PC-9 (cell line): ENCODE results near the gene SPATS2L. TPM values are rescaled to one million over a fixed set of nuclear protein-coding genes. Genes with fewer than 3 reads are reported as not detected.

Source experiments
- BruUV-seq: library from RNA; stranded (reverse); fragments of 400-500 nt; replicated peaks from 2 replicates; lab custom pipeline; 2021; lab: Mats Ljungman, UMichigan
- CTCF ChIA-PET: fragments of 300-600 bp; sonication (Branson Sonifier 250); formaldehyde crosslinking; loops from one replicate; lab custom pipeline; 2022; ENCODE audit warnings: antibody characterized with exemption; lab: Charles Lee
- POLR2A ChIA-PET: fragments of 300-600 bp; sonication (Branson Sonifier 250); formaldehyde crosslinking; loops from one replicate; lab custom pipeline; 2022; ENCODE audit warnings: antibody characterized with exemption; ENCODE audit not compliant: unreplicated experiment; lab: Charles Lee
- DNase-seq, 2 experiments: peaks; one replicate each; pipeline versions ENCODE4 v3.0.0 to v3.0.0-alpha.2; 2015 to 2022; ENCODE audit warnings: mixed read lengths in 1 of 2
- H2AFZ ChIP-seq: fragments of 200-600 bp; sonication (generic); 2 replicates; pipeline ENCODE4 v1.8.1; 2017; ENCODE audit warnings: antibody characterized with exemption
- H3F3A ChIP-seq: fragments of 200-600 bp; sonication (generic); 2 replicates; pipeline ENCODE4 v1.8.1; 2017; ENCODE audit warnings: antibody characterized with exemption, mild to moderate bottlenecking, low read depth; ENCODE audit not compliant: insufficient read depth
- H3K27ac ChIP-seq: fragments of 200-600 bp; sonication (generic); 2 replicates; pipeline ENCODE4 v1.6.1; 2016; ENCODE audit warnings: mixed run types
- H3K27me3 ChIP-seq: fragments of 200-600 bp; sonication (generic); 2 replicates; pipeline ENCODE4 v1.6.1; 2016; ENCODE audit warnings: low read depth, mixed run types; ENCODE audit not compliant: insufficient read depth
- H3K36me3 ChIP-seq: fragments of 200-600 bp; sonication (generic); 2 replicates; pipeline ENCODE4 v1.6.1; 2016; ENCODE audit warnings: low read depth, mixed run types
- H3K4me1 ChIP-seq: fragments of 200-600 bp; sonication (generic); replicated peaks from 2 replicates; pipeline ENCODE4 v1.6.1; 2016; ENCODE audit warnings: mixed run types; ENCODE audit not compliant: insufficient read depth
- H3K4me2 ChIP-seq: fragments of 200-600 bp; sonication (generic); 2 replicates; pipeline ENCODE4 v1.6.1; 2017; ENCODE audit warnings: mixed run types
- H3K4me3 ChIP-seq: fragments of 200-600 bp; sonication (generic); 2 replicates; pipeline ENCODE4 v1.6.1; 2016; ENCODE audit warnings: mixed run types
- H3K79me2 ChIP-seq: fragments of 200-600 bp; sonication (generic); 2 replicates; pipeline ENCODE4 v1.6.1; 2017; ENCODE audit warnings: low read depth, mixed run types
- H3K9me2 ChIP-seq: fragments of 200-600 bp; sonication (generic); 2 replicates; pipeline ENCODE4 v1.8.1; 2017; ENCODE audit warnings: mild to moderate bottlenecking; ENCODE audit not compliant: insufficient read depth
- H3K9me3 ChIP-seq: fragments of 200-600 bp; sonication (generic); 2 replicates; pipeline ENCODE4 v1.8.1; 2016; ENCODE audit warnings: low read depth; ENCODE audit not compliant: insufficient read depth
- H4K20me1 ChIP-seq: fragments of 200-600 bp; sonication (generic); 2 replicates; pipeline ENCODE4 v1.8.1; 2017; ENCODE audit not compliant: insufficient read depth
- CTCF ChIP-seq: fragments of 200-600 bp; sonication (generic); conservative IDR thresholded peaks from 2 replicates; pipeline ENCODE4 v1.6.1; 2017; ENCODE audit warnings: mixed run types, antibody characterized with exemption, mild to moderate bottlenecking, moderate library complexity
- EZH2 ChIP-seq: fragments of 200-600 bp; sonication (generic); IDR thresholded peaks from 2 replicates; pipeline ENCODE4 v1.8.0; 2017; ENCODE audit warnings: antibody characterized with exemption, low read depth
- intact Hi-C: fragments of 100-400 bp; cut with micrococcal nuclease; formaldehyde crosslinking; loops from one replicate; pipeline ENCODE4 v1.10.0; 2022; ENCODE audit not compliant: unreplicated experiment
- total RNA-seq: library from RNA; stranded (reverse); gene quantifications from 2 replicates; pipeline ENCODE4 v1.2.3, GENCODE V29; 2021

Gene SPATS2L
- total RNA-seq, 1 experiment from 2014 or later = 199 TPM

- POLR2A ChIA-PET = no interaction called here
- H3K27ac ChIP-seq = no peak overlapping the region
- no peaks in the 10 kb centered on the region for H3K4me1 ChIP-seq
- no peaks in the 10 kb centered on the region for H3K79me2 ChIP-seq
- no peaks in the 10 kb centered on the region for H3K9me2 ChIP-seq
- CTCF ChIA-PET = no interaction called here
- no peak overlapping the region for H3K4me2 ChIP-seq
- no peak overlapping the region for H2AFZ ChIP-seq
- 0 out of 2 replicates have a peak, but pooled peaks cover 10% of the 10 kb centered on the region for H3F3A ChIP-seq
- H3K9me3 ChIP-seq = no peaks in the 10 kb centered on the region
- no peak overlapping the region for H3K4me3 ChIP-seq
- no TSS peak for BruUV-seq
- intact Hi-C loops = no loop called here
- TF ChIP-seq EZH2 = no peak
- no peak for TF ChIP-seq CTCF
- no peak for DNase-seq
- H4K20me1 ChIP-seq = no peaks in the 10 kb centered on the region
- 0 out of 2 replicates have a peak, but pooled peaks cover 14% of the 10 kb centered on the region for H3K36me3 ChIP-seq
- H3K27me3 ChIP-seq = no peaks in the 10 kb centered on the region
Measured at GRCh38 chr2:200498402-200499162, 192.1 kb downstream of the SPATS2L start.

GRCh38 chr2:200502196-200502595 lies 195.7 kb downstream of the SPATS2L start:
- H3K4me2 ChIP-seq = no peak overlapping the region
- H4K20me1 ChIP-seq = no peaks in the 10 kb centered on the region
- no TSS peak for BruUV-seq
- intact Hi-C loops = no loop called here
- 0 out of 2 replicates have a peak, but pooled peaks cover 7% of the 10 kb centered on the region for H3K36me3 ChIP-seq
- H3K9me3 ChIP-seq = no peaks in the 10 kb centered on the region
- H3F3A ChIP-seq = no peaks in the 10 kb centered on the region
- H3K79me2 ChIP-seq = no peaks in the 10 kb centered on the region
- no peaks in the 10 kb centered on the region for H3K9me2 ChIP-seq
- POLR2A ChIA-PET = no interaction called here
- no peak for TF ChIP-seq EZH2
- no peak for TF ChIP-seq CTCF
- CTCF ChIA-PET = interaction anchor here (0.6 kb wide), 1 partner anchor 107 kb away, joined by 3 read pairs; no protein-coding TSS in a partner anchor
- no peak for DNase-seq
- no peak overlapping the region for H3K4me3 ChIP-seq
- no peak overlapping the region for H2AFZ ChIP-seq
- no peak overlapping the region for H3K27ac ChIP-seq
- H3K27me3 ChIP-seq = no peaks in the 10 kb centered on the region
- H3K4me1 ChIP-seq = no peaks in the 10 kb centered on the region

- Histone ChIP-seq H3K79me2 (peaks cover 12% of the 10 kb centered on the region; the same call in 1 of the 2 replicates), H3F3A (no peaks in the 10 kb centered on the region), H2AFZ (no peak overlapping the region), H3K27me3 (no peaks in the 10 kb centered on the region), H4K20me1 (no peaks in the 10 kb centered on the region), H3K9me3 (no peaks in the 10 kb centered on the region), H3K4me1 (peaks cover 15% of the 10 kb centered on the region; the same call in 1 of the 2 replicates), H3K36me3 (0 out of 2 replicates have a peak, but pooled peaks cover 7% of the 10 kb centered on the region), H3K4me3 (no peak overlapping the region), H3K9me2 (no peaks in the 10 kb centered on the region; the same call in 1 of the 2 replicates), H3K27ac (no peak overlapping the region), H3K4me2 (no peak overlapping the region)
- CTCF ChIA-PET = no interaction called here
- BruUV-seq = no TSS peak
- TF ChIP-seq CTCF = no peak
- TF ChIP-seq EZH2 = no peak
- DNase-seq = no peak
- intact Hi-C loops = no loop called here
- POLR2A ChIA-PET = no interaction called here
Measured at GRCh38 chr2:200506679-200507078, 200.2 kb downstream of the SPATS2L start.
